HEK293 (cell line): ENCODE data around the gene RNF43.

Experiments
- CTCF ChIA-PET: fragments of 350-600 bp; formaldehyde crosslinking; extraction: SDS; loops from one replicate; lab custom pipeline; 2021; ENCODE audit warnings: antibody characterized with exemption; lab: Yijun Ruan, JAX
- POLR2A ChIA-PET: fragments of 300-600 bp; formaldehyde crosslinking; extraction: SDS; loops from one replicate; lab custom pipeline; 2020; ENCODE audit warnings: antibody characterized with exemption, inconsistent platforms; lab: Yijun Ruan, JAX
- H3K27ac ChIP-seq: fragments of 200-500 bp; sonication (Bioruptor generic); 2 replicates; pipeline ENCODE4 v1.5.1; 2014; ENCODE audit warnings: low read depth, low read length, control low read depth, inconsistent platforms; ENCODE audit errors: extremely low read depth
- H3K36me3 ChIP-seq, 2 experiments: fragments of 200-500 bp in 1 of 2; sonication (Bioruptor generic) in 1 of 2; 1 replicate in 1 of 2; 2 replicates in 1 of 2; pipeline ENCODE4 v1.5.1; 2014 to 2017; ENCODE audit warnings: inconsistent platforms in 2 of 2, low read length in 2 of 2; ENCODE audit not compliant: control insufficient read depth in 2 of 2, insufficient read depth in 1 of 2
- H3K4me1 ChIP-seq: fragments of 200-500 bp; sonication (Bioruptor generic); 2 replicates; pipeline ENCODE4 v1.5.1; 2014; ENCODE audit warnings: mild to moderate bottlenecking, low read length, inconsistent platforms; ENCODE audit not compliant: control insufficient read depth, insufficient read depth
- H3K4me3 ChIP-seq: 2 replicates; pipeline ENCODE4 v1.5.1; 2011; ENCODE audit warnings: low read depth, mild to moderate bottlenecking, control low read depth, low read length, moderate library complexity
- H3K9me3 ChIP-seq: fragments of 200-500 bp; sonication (Bioruptor generic); 2 replicates; pipeline ENCODE4 v1.5.1; 2014; ENCODE audit warnings: low read depth, low read length, inconsistent platforms; ENCODE audit not compliant: control insufficient read depth, insufficient read depth
- ELK4 ChIP-seq: IDR thresholded peaks from 2 replicates; pipeline ENCODE4 v1.6.1; 2011; ENCODE audit warnings: mild to moderate bottlenecking, low read depth, low read length, borderline replicate concordance
- OSR2 ChIP-seq: fragments of 450-650 bp; formaldehyde crosslinking; IDR thresholded peaks from 2 replicates; pipeline ENCODE4 v1.5.1; 2016; ENCODE audit warnings: missing biosample characterization, missing genetic modification characterization
- PRDM1 ChIP-seq: fragments of 450-650 bp; formaldehyde crosslinking; IDR thresholded peaks from 2 replicates; pipeline ENCODE4; 2016; ENCODE audit warnings: missing biosample characterization, missing genetic modification characterization
- REST ChIP-seq: fragments of 450-650 bp; formaldehyde crosslinking; IDR thresholded peaks from 2 replicates; pipeline ENCODE4 v1.5.1; 2016; ENCODE audit warnings: missing biosample characterization, missing genetic modification characterization
- SCRT2 ChIP-seq: fragments of 450-650 bp; formaldehyde crosslinking; IDR thresholded peaks from 2 replicates; pipeline ENCODE4 v1.5.1; 2016; ENCODE audit warnings: missing biosample characterization, missing genetic modification characterization
- SP7 ChIP-seq: fragments of 450-650 bp; formaldehyde crosslinking; IDR thresholded peaks from 2 replicates; pipeline ENCODE4 v1.5.1; 2016; ENCODE audit warnings: missing biosample characterization, missing genetic modification characterization
- TCF7L2 ChIP-seq: IDR thresholded peaks from 2 replicates; pipeline ENCODE4 v1.6.1; 2011; ENCODE audit warnings: low read depth, mild to moderate bottlenecking, inconsistent platforms, low read length, moderate library complexity, borderline replicate concordance
- TRIM28 ChIP-seq: IDR thresholded peaks from 2 replicates; pipeline ENCODE4 v1.6.1; 2011; ENCODE audit warnings: low read length, control low read depth, borderline replicate concordance
- ZBTB17 ChIP-seq: fragments of 450-650 bp; formaldehyde crosslinking; IDR thresholded peaks from 2 replicates; pipeline ENCODE4 v1.5.1; 2016; ENCODE audit warnings: missing biosample characterization, missing genetic modification characterization
- ZEB2 ChIP-seq: fragments of 450-650 bp; formaldehyde crosslinking; IDR thresholded peaks from 2 replicates; pipeline ENCODE4 v1.5.1; 2016; ENCODE audit warnings: missing biosample characterization, missing genetic modification characterization
- ZNF248 ChIP-seq: fragments of 450-650 bp; formaldehyde crosslinking; IDR thresholded peaks from 2 replicates; pipeline ENCODE4 v1.5.1; 2017; ENCODE audit warnings: missing biosample characterization, missing genetic modification characterization
- ZNF335 ChIP-seq: fragments of 450-650 bp; formaldehyde crosslinking; conservative IDR thresholded peaks from 2 replicates; pipeline ENCODE4 v1.5.1; 2016; ENCODE audit warnings: missing biosample characterization, missing genetic modification characterization
- ZNF366 ChIP-seq: fragments of 450-650 bp; formaldehyde crosslinking; conservative IDR thresholded peaks from 2 replicates; pipeline ENCODE4 v1.5.1; 2016; ENCODE audit warnings: missing biosample characterization, missing genetic modification characterization
- ZNF426 ChIP-seq: fragments of 450-650 bp; formaldehyde crosslinking; IDR thresholded peaks from 2 replicates; pipeline ENCODE4 v1.5.1; 2017; ENCODE audit warnings: missing biosample characterization, missing genetic modification characterization, mild to moderate bottlenecking, inconsistent platforms, moderate library complexity
- ZNF433 ChIP-seq: fragments of 450-650 bp; formaldehyde crosslinking; IDR thresholded peaks from 2 replicates; pipeline ENCODE4 v1.5.1; 2016; ENCODE audit warnings: missing biosample characterization, missing genetic modification characterization, low read depth
- ZNF449 ChIP-seq: fragments of 450-650 bp; formaldehyde crosslinking; IDR thresholded peaks from 2 replicates; pipeline ENCODE4 v1.5.1; 2017; ENCODE audit warnings: missing biosample characterization, mild to moderate bottlenecking, missing genetic modification characterization, moderate library complexity
- ZNF623 ChIP-seq: fragments of 450-650 bp; formaldehyde crosslinking; IDR thresholded peaks from 2 replicates; pipeline ENCODE4 v1.5.1; 2016; ENCODE audit warnings: missing biosample characterization, missing genetic modification characterization
- ZNF747 ChIP-seq: fragments of 450-650 bp; formaldehyde crosslinking; IDR thresholded peaks from 2 replicates; pipeline ENCODE4 v1.5.1; 2016; ENCODE audit warnings: missing biosample characterization, missing genetic modification characterization
- ZSCAN16 ChIP-seq: fragments of 450-650 bp; formaldehyde crosslinking; IDR thresholded peaks from 2 replicates; pipeline ENCODE4 v1.5.1; 2016; ENCODE audit warnings: missing biosample characterization, missing genetic modification characterization
- ZSCAN30 ChIP-seq: fragments of 450-650 bp; IDR thresholded peaks from 2 replicates; pipeline ENCODE4 v1.5.1; 2018; ENCODE audit warnings: missing biosample characterization, mild to moderate bottlenecking, missing genetic modification characterization, moderate library complexity
- TF ChIP-seq, protein P1 (sequence below): fragments of 450-650 bp; formaldehyde crosslinking; IDR thresholded peaks from 2 replicates; pipeline ENCODE4 v1.5.1; 2016; ENCODE audit warnings: missing biosample characterization, missing genetic modification characterization
- TF ChIP-seq, protein P2 (sequence below): fragments of 450-650 bp; formaldehyde crosslinking; IDR thresholded peaks from 2 replicates; pipeline ENCODE4 v1.5.1; 2016; ENCODE audit warnings: missing biosample characterization, missing genetic modification characterization
- TF ChIP-seq, protein P3 (sequence below): fragments of 450-650 bp; formaldehyde crosslinking; IDR thresholded peaks from 2 replicates; pipeline ENCODE4 v1.5.1; 2016; ENCODE audit warnings: missing biosample characterization, missing genetic modification characterization

The RNF43 gene

GRCh38 chr17:58415371-58416055 lies 1.8 kb downstream of the RNF43 start (continued):
- peak; percentile 70 for TF ChIP-seq SCRT2
- 0 out of 2 replicates have a peak, but pooled peaks have one; percentile 34 for TF ChIP-seq ZNF366 (tag by site-specific recombination)
- TF ChIP-seq TCF7L2: no peak
- no peak for TF ChIP-seq ZNF426 (tag by site-specific recombination)
- peak; percentile 59; the same call in 1 of the 2 replicates for TF ChIP-seq ZSCAN30 (tag by site-specific recombination)
- peak; percentile 42 for TF ChIP-seq PRDM1 (tag by site-specific recombination)
- TF ChIP-seq ZBTB17 (tag by site-specific recombination): peak; percentile 41
- TF ChIP-seq, protein P1, sequence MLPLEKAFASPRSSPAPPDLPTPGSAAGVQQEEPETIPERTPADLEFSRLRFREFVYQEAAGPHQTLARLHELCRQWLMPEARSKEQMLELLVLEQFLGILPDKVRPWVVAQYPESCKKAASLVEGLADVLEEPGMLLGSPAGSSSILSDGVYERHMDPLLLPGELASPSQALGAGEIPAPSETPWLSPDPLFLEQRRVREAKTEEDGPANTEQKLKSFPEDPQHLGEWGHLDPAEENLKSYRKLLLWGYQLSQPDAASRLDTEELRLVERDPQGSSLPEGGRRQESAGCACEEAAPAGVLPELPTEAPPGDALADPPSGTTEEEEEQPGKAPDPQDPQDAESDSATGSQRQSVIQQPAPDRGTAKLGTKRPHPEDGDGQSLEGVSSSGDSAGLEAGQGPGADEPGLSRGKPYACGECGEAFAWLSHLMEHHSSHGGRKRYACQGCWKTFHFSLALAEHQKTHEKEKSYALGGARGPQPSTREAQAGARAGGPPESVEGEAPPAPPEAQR (tag by site-specific recombination): no peak
- TF ChIP-seq ZEB2 (tag by site-specific recombination): peak; percentile 25; the same call in 1 of the 2 replicates
- no peak for TF ChIP-seq ZNF248 (tag by site-specific recombination)
- TF ChIP-seq ELK4: no peak
- TF ChIP-seq OSR2 (tag by site-specific recombination): peak; percentile 84
- TF ChIP-seq, protein P2, sequence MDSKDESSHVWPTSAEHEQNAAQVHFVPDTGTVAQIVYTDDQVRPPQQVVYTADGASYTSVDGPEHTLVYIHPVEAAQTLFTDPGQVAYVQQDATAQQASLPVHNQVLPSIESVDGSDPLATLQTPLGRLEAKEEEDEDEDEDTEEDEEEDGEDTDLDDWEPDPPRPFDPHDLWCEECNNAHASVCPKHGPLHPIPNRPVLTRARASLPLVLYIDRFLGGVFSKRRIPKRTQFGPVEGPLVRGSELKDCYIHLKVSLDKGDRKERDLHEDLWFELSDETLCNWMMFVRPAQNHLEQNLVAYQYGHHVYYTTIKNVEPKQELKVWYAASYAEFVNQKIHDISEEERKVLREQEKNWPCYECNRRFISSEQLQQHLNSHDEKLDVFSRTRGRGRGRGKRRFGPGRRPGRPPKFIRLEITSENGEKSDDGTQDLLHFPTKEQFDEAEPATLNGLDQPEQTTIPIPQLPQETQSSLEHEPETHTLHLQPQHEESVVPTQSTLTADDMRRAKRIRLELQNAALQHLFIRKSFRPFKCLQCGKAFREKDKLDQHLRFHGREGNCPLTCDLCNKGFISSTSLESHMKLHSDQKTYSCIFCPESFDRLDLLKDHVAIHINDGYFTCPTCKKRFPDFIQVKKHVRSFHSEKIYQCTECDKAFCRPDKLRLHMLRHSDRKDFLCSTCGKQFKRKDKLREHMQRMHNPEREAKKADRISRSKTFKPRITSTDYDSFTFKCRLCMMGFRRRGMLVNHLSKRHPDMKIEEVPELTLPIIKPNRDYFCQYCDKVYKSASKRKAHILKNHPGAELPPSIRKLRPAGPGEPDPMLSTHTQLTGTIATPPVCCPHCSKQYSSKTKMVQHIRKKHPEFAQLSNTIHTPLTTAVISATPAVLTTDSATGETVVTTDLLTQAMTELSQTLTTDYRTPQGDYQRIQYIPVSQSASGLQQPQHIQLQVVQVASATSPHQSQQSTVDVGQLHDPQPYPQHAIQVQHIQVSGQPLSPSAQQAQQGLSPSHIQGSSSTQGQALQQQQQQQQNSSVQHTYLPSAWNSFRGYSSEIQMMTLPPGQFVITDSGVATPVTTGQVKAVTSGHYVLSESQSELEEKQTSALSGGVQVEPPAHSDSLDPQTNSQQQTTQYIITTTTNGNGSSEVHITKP (tag by site-specific recombination): 0 out of 2 replicates have a peak, but pooled peaks have one; percentile 10

DNA sequence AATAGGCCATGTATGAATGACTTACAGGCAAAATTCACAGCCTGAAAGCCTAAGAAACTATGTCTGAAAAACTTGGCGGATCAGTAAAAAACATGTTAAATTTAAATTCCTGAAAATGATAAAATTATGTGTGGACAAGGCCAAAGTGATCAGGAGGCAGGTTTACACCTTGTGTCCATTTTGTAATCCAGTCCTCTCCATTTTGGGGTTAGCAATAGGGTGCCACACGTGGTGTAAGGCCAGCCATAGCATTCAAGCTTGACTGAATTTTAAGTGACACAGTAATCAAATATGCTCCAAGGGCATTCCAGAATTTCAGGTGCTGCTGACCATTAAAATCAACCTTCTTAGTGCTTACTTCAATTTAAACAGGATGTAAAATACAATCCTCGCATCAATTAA lies 2.7 kb downstream of the RNF43 start:
- peak overlapping the region; percentile 52 for H3K4me3 ChIP-seq
- H3K9me3 ChIP-seq: no peaks in the 10 kb centered on the region
- H3K27ac ChIP-seq: peak overlapping the region; percentile 89
- CTCF ChIA-PET: interaction anchor here (0.8 to 5.7 kb wide), 6 partner anchors 9 to 110 kb away, joined by 3 to 100 read pairs (median 5); partner anchors contain the start of gene SUPT4H1
- no peaks in the 10 kb centered on the region; a peak in 1 of 3 replicates for H3K36me3 ChIP-seq
- H3K4me1 ChIP-seq: peaks cover 31% of the 10 kb centered on the region
- POLR2A ChIA-PET: interaction anchor here (0.6 to 5.4 kb wide), 6 partner anchors 24 to 97 kb away, joined by 3 to 130 read pairs (median 5); partner anchors contain the start of gene SUPT4H1
- TF ChIP-seq ZNF449 (tag by site-specific recombination) (no peak), REST (tag by site-specific recombination) (no peak), ZNF335 (no peak), ZNF747 (tag by site-specific recombination) (no peak), ZNF623 (tag by site-specific recombination) (no peak), TRIM28 (no peak), ZSCAN16 (no peak), ZNF433 (tag by site-specific recombination) (no peak), SP7 (tag by site-specific recombination) (0 out of 2 replicates have a peak, but pooled peaks have one; percentile 9)
- TF ChIP-seq, protein P3, sequence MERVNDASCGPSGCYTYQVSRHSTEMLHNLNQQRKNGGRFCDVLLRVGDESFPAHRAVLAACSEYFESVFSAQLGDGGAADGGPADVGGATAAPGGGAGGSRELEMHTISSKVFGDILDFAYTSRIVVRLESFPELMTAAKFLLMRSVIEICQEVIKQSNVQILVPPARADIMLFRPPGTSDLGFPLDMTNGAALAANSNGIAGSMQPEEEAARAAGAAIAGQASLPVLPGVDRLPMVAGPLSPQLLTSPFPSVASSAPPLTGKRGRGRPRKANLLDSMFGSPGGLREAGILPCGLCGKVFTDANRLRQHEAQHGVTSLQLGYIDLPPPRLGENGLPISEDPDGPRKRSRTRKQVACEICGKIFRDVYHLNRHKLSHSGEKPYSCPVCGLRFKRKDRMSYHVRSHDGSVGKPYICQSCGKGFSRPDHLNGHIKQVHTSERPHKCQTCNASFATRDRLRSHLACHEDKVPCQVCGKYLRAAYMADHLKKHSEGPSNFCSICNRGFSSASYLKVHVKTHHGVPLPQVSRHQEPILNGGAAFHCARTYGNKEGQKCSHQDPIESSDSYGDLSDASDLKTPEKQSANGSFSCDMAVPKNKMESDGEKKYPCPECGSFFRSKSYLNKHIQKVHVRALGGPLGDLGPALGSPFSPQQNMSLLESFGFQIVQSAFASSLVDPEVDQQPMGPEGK (tag by site-specific recombination): peak; percentile 41; the same call in 1 of the 2 replicates
